GM13977 (cell line): Measurements from ENCODE around the gene EPS8L3.
A peak's percentile ranks its signal among the peaks of the same experiment; 100 is the strongest.
"Not testable (repeated sequence)": the region's sequence is repeated elsewhere in the genome, so short reads cannot be mapped to it uniquely, and the experiment has no call there.

Experiments
- DNase-seq: peaks from one replicate; pipeline ENCODE4 v3.0.0; 2012; ENCODE audit warnings: low spot score
- in situ Hi-C: fragments of 300-500 bp; cut with MboI; formaldehyde crosslinking; loops from one replicate; pipeline ENCODE4 v1.12.0; 2022; ENCODE audit warnings: low sequenced_read_pairs, low pct_unique_long_range_greater_than_20kb, mixed read lengths, inconsistent platforms; ENCODE audit not compliant: unreplicated experiment
- TF ChIP-seq, protein P1 (sequence below): IDR thresholded peaks from 2 replicates; pipeline ENCODE4 v1.5.1; 2012; ENCODE audit warnings: mild to moderate bottlenecking, control low read depth; ENCODE audit not compliant: insufficient read depth; ENCODE audit errors: extremely low read depth, missing control alignments

The EPS8L3 gene

DNA sequence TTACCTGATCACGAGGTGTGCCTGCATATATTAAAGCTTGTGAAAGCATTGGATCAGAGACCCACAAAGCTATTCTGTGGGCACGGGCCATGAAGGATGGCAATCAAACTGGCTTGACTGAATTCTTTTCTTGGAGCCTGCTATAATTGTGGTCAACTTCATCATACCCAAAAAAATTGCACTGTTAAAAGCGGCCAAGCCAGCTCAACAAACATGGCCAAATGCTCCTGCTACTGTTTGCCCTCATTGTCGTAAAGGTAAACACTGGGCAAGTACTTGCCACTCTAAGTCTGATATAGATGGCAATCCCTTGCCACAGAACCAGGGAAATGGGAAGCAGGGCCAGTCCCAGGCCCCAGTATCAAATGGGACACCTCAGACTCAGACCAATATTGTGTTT, 58.3 kb downstream of the EPS8L3 start:
- TF ChIP-seq, protein P1, sequence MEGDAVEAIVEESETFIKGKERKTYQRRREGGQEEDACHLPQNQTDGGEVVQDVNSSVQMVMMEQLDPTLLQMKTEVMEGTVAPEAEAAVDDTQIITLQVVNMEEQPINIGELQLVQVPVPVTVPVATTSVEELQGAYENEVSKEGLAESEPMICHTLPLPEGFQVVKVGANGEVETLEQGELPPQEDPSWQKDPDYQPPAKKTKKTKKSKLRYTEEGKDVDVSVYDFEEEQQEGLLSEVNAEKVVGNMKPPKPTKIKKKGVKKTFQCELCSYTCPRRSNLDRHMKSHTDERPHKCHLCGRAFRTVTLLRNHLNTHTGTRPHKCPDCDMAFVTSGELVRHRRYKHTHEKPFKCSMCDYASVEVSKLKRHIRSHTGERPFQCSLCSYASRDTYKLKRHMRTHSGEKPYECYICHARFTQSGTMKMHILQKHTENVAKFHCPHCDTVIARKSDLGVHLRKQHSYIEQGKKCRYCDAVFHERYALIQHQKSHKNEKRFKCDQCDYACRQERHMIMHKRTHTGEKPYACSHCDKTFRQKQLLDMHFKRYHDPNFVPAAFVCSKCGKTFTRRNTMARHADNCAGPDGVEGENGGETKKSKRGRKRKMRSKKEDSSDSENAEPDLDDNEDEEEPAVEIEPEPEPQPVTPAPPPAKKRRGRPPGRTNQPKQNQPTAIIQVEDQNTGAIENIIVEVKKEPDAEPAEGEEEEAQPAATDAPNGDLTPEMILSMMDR, result no peak
- DNase-seq, result no peak
- in situ Hi-C loops, result no loop called here

DNA sequence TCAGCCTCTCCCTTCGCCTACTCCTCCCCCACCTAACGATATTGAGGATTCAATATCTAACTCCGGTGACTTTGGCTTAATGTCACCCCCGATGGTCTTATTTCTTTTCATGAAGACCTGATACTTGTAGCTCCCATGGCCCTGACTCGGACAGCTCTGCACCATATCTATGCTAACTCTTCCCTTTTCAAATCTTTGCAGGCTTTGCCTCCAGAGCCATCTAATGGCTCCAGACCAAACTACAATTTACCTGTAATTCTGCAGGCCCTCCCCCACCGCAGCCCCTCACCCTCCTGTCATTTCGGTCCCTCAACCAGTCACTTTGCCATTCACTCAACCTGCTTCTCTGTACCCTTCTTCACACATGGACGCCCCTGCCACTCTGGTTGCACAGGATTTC, 59.5 kb downstream of the EPS8L3 start:
- in situ Hi-C loops, result no loop called here
- DNase-seq, result no peak
- TF ChIP-seq, protein P1, result peak; percentile 19

DNA sequence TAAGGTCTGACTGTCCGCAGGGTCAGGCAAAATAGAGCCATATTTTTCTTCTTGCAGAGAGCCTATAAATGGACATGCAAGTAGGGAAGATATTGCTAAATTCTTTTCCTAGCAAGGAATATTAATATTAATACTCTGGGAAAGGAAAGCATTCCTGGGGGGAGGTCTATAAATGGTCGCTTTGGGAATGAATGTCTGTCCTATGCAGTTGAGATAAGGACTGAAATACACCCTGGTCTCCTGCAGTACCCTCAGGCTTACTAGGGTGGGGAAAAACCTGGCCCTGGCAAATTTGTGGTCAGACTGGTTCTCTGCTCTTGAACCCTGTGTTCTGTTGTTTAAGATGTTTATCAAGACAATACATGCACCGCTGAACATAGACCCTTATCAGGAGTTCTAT, 60.8 kb downstream of the EPS8L3 start:
- in situ Hi-C loops, DNase-seq: not testable (repeated sequence)
